ENCODE measurements around the gene BTBD3. TPM values are rescaled to one million over a fixed set of nuclear protein-coding genes. Genes with fewer than 3 reads are reported as not detected.

The BTBD3 gene
- total RNA-seq, 2 experiments from 2014 or later, result 0.64 to 1.5 TPM

DNA sequence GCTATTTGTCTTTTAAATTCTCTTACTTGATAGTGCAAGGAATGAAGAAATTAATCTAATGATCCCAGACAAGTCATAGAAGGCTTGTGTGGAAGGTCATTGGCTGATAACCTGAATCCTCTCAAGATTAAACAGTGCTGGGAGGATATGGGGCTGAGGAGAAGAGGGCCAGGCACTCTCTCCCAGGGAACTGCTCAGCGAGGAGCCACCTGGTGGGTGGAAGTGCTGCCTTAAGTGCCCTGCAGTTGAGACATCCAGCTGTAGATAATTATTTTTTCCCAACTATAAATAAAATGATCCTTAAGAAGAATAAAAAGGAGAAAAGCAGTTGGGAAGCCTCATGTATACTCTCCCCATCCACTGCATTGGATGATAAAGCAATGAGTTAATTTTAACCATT is 47.9 kb downstream of the BTBD3 start:
- CTCF ChIA-PET, result no interaction called here
- H3K4me1 Mint-ChIP-seq, result no peaks in the 10 kb centered on the region
- no peaks in the 10 kb centered on the region for H3K36me3 Mint-ChIP-seq
- no peak overlapping the region for H3K27ac Mint-ChIP-seq
- no peak for DNase-seq
- no peaks in the 10 kb centered on the region for H3K27me3 Mint-ChIP-seq
- peaks cover 9% of the 10 kb centered on the region for H3K9me3 Mint-ChIP-seq (ENCODE audit: low read depth)
- no peak for ATAC-seq
- no peak overlapping the region for H3K4me3 Mint-ChIP-seq

DNA sequence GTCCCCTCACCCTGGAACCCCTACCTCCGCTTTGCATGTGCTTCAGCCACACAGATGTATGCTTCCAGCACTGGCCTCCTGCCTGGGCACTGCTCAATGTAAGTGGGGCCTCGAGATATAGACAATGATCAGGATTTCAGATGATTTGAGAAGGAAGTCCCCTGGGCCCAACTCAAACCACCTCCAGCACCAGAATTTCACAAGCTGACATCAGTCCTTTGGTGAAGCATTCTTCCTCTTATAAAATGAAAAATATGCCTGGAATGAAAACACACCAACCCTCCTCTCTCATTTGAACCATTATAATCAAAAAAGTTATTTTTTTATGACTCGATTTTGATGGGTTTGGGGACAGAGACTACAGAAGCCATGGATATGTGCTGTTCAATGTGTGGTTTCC is 48.5 kb downstream of the BTBD3 start:
- CTCF ChIA-PET, result no interaction called here

DNA sequence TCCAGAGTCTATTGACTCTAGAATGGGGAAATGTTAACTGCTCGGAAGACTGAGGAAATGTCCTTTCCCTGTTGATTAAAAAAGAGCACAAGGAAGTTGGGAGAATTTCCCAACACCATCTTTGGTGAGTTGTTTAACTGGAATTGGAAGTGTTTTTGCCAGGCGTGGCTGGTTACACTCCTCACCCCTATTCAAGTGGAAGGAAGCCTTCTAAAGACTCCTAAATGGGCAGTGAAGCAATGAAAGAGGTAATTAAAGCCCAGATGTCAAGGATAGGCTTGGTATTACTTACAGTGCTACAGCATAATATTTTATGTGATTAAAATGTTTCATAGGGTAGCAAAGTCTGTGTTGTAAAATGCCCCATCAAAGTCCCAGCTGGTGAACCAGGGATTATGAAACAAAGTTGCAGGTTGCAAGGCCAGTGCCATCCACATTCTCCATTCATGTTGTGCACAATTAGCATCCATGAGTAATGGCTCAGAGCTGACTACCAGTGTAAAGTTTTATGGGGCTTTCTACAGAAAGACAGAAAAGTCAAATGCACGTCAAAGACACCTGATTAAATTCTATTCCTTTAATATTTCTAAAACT is 52.6 kb downstream of the BTBD3 start:
- DNase-seq (no peak), ATAC-seq (no peak)
- CTCF ChIA-PET, result no interaction called here
- no peak overlapping the region for H3K27ac Mint-ChIP-seq
- H3K36me3 Mint-ChIP-seq, result no peaks in the 10 kb centered on the region
- H3K4me3 Mint-ChIP-seq, result no peak overlapping the region
- H3K4me1 Mint-ChIP-seq, result no peaks in the 10 kb centered on the region
- H3K27me3 Mint-ChIP-seq, result no peaks in the 10 kb centered on the region
- H3K9me3 Mint-ChIP-seq (ENCODE audit: low read depth), result peaks cover 8% of the 10 kb centered on the region

More for the DNA sequence above, 48.5 kb downstream of the BTBD3 start:
- no peaks in the 10 kb centered on the region for H3K4me1 Mint-ChIP-seq
- DNase-seq, result no peak
- H3K9me3 Mint-ChIP-seq (ENCODE audit: low read depth), result peaks cover 6% of the 10 kb centered on the region
- H3K27ac Mint-ChIP-seq, result no peak overlapping the region
- H3K27me3 Mint-ChIP-seq, result no peaks in the 10 kb centered on the region
- ATAC-seq, result no peak
- H3K36me3 Mint-ChIP-seq, result no peaks in the 10 kb centered on the region
- H3K4me3 Mint-ChIP-seq, result no peak overlapping the region

GRCh38 chr20:11972478-11972877 is 54.8 kb downstream of the BTBD3 start:
- Mint-ChIP-seq H3K27me3 (no peaks in the 10 kb centered on the region), H3K36me3 (no peaks in the 10 kb centered on the region), H3K9me3 (ENCODE audit: low read depth) (peaks cover 8% of the 10 kb centered on the region), H3K4me3 (no peak overlapping the region), H3K27ac (no peak overlapping the region), H3K4me1 (no peaks in the 10 kb centered on the region)
- CTCF ChIA-PET, result no interaction called here
- DNase-seq (no peak), ATAC-seq (no peak)
